ENCODE results near the gene SLC17A9.

The SLC17A9 gene

GRCh38 chr20:62937268-62938104 lies 15.0 kb upstream of the SLC17A9 start:
- FAIRE-seq (peak; percentile 96), DNase-seq (ENCODE audit: insufficient read length, low spot score) (peak; percentile 99)

GRCh38 chr20:62938105-62938888 lies 14.2 kb upstream of the SLC17A9 start, which contains the start of gene GID8:
Gene GID8, plus strand, starts transcription at chr20:62938147. Its CDS starts 3,356 bp downstream, at chr20:62941503.
- FAIRE-seq (peak; percentile 36), DNase-seq (ENCODE audit: insufficient read length, low spot score) (peak; percentile 73)

- DNase-seq (ENCODE audit: insufficient read length, low spot score) (no peak), FAIRE-seq (no peak)
These were observed 11.6 kb upstream of the SLC17A9 start for GRCh38 chr20:62940875-62941274.

- no peak for DNase-seq (ENCODE audit: insufficient read length, low spot score)
- FAIRE-seq = no peak
These were observed 10.7 kb upstream of the SLC17A9 start for GRCh38 chr20:62941792-62942191.

GRCh38 chr20:62942456-62942855 lies 10.1 kb upstream of the SLC17A9 start:
- no peak for DNase-seq (ENCODE audit: insufficient read length, low spot score)

GRCh38 chr20:62943396-62943795 lies 9.1 kb upstream of the SLC17A9 start:
- peak; percentile 69 for FAIRE-seq
- DNase-seq (ENCODE audit: insufficient read length, low spot score) = no peak

More at GRCh38 chr20:62942456-62942855, 10.1 kb upstream of the SLC17A9 start:
- FAIRE-seq = no peak

GRCh38 chr20:62944184-62944583 lies 8.3 kb upstream of the SLC17A9 start:
- DNase-seq (ENCODE audit: insufficient read length, low spot score) (no peak), FAIRE-seq (peak; percentile 38)

GRCh38 chr20:62944746-62945145 lies 7.8 kb upstream of the SLC17A9 start:
- DNase-seq (ENCODE audit: insufficient read length, low spot score) (no peak), FAIRE-seq (no peak)

GRCh38 chr20:62945771-62946339 lies 6.7 kb upstream of the SLC17A9 start:
- no peak for DNase-seq (ENCODE audit: insufficient read length, low spot score)
- FAIRE-seq = peak; percentile 96

- FAIRE-seq (peak; percentile 42), DNase-seq (ENCODE audit: insufficient read length, low spot score) (no peak)
These were observed 5.6 kb upstream of the SLC17A9 start for GRCh38 chr20:62946918-62947317.

- FAIRE-seq (peak; percentile 9), DNase-seq (ENCODE audit: insufficient read length, low spot score) (no peak)
These were observed 4.8 kb upstream of the SLC17A9 start for GRCh38 chr20:62947532-62948300.

- DNase-seq (ENCODE audit: insufficient read length, low spot score) (no peak), FAIRE-seq (no peak)
These were observed 3.2 kb upstream of the SLC17A9 start for GRCh38 chr20:62949153-62949821.

GRCh38 chr20:62949962-62950361 lies 2.5 kb upstream of the SLC17A9 start:
- FAIRE-seq (no peak), DNase-seq (ENCODE audit: insufficient read length, low spot score) (no peak)

- FAIRE-seq = no peak
- DNase-seq (ENCODE audit: insufficient read length, low spot score) = no peak
These were observed 1.8 kb upstream of the SLC17A9 start for GRCh38 chr20:62950741-62951140.

- DNase-seq (ENCODE audit: insufficient read length, low spot score) = no peak
- no peak for FAIRE-seq
These were observed 1.2 kb upstream of the SLC17A9 start for GRCh38 chr20:62951143-62951895.

GRCh38 chr20:62951896-62952372 lies 575 bp upstream of the SLC17A9 start:
- no peak for FAIRE-seq

GRCh38 chr20:62952968-62953838 lies 694 bp downstream of the SLC17A9 start:
- FAIRE-seq (no peak), DNase-seq (ENCODE audit: insufficient read length, low spot score) (no peak)

More at GRCh38 chr20:62951896-62952372, 575 bp upstream of the SLC17A9 start:
- DNase-seq (ENCODE audit: insufficient read length, low spot score) = no peak

Measured in HTR-8/SVneo (cell line).